Measurements from ENCODE around the gene TMEM150A. TPM values are rescaled to one million over a fixed set of nuclear protein-coding genes. Genes with fewer than 3 reads are reported as not detected.

TMEM150A gene
- total RNA-seq, 1 experiment from 2014 or later = 19.3 TPM

DNA sequence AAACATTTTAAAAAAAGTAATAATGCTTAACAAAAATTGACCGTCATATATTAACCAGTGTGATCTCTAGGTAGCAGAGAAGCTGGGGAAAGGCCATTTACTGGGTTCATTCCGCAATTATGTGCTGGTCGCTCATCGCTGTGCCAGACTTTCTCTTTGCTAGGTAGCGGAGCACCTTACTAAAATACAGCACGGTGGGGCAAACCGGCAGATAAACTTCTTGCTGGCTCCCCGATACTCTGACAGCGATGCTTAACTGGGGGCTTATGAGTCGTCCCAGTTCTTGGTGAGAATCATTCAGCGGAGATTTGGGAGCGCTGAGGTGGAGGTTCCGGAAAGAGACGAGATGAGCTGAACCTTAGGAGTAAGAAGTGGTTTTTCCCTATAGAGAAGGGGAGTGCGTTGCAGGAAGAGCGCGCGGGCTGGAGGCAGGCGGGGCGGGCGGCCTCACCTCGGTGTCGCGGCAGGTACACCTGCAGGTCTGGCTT, 8.8 kb upstream of the TMEM150A start:
- Histone ChIP-seq H3K4ac (ENCODE audit: low read depth, low read length) (no peak overlapping the region), H2BK20ac (ENCODE audit: low read depth, low read length, poor library complexity, severe bottlenecking) (no peak overlapping the region), H3K23ac (ENCODE audit: insufficient read length, low read depth, low read length) (no peak overlapping the region), H4K20me1 (ENCODE audit: control insufficient read depth, insufficient read depth, insufficient read length) (no peaks in the 10 kb centered on the region), H3K9ac (ENCODE audit: extremely low read depth, insufficient read length, low read length) (peak overlapping the region; percentile 77), H2BK15ac (ENCODE audit: low read depth, low read length) (no peak overlapping the region), H3K27ac (ENCODE audit: insufficient read length, low read depth, low read length) (no peak overlapping the region), H3T11ph (ENCODE audit: low read length) (no peak overlapping the region), H3K14ac (ENCODE audit: insufficient read depth, low read length) (no peak overlapping the region), H3K4me2 (ENCODE audit: insufficient read depth, insufficient read length, low read length) (peak overlapping the region; percentile 93), H3K27me3 (ENCODE audit: insufficient read depth, low read length) (no peaks in the 10 kb centered on the region), H3K9me3 (ENCODE audit: control insufficient read depth, low read depth, low read length) (no peaks in the 10 kb centered on the region), H2BK120ac (ENCODE audit: low read depth, low read length, poor library complexity, severe bottlenecking) (no peak overlapping the region), H2AK5ac (ENCODE audit: insufficient read length, low read length) (no peak overlapping the region), H4K5ac (ENCODE audit: insufficient read length, low read depth, low read length) (no peak overlapping the region), H4K91ac (ENCODE audit: insufficient read length, low read depth, low read length) (no peak overlapping the region), H3K79me2 (ENCODE audit: insufficient read depth, low read length) (peaks cover 3% of the 10 kb centered on the region), H3K79me1 (ENCODE audit: insufficient read depth, low read depth, low read length, poor library complexity, severe bottlenecking) (no peaks in the 10 kb centered on the region), H2AFZ (ENCODE audit: low read length) (no peak overlapping the region), H3K18ac (ENCODE audit: insufficient read length, low read depth, low read length) (no peak overlapping the region), H2BK5ac (ENCODE audit: insufficient read length, low read length) (no peak overlapping the region), H3K4me1 (ENCODE audit: insufficient read depth, low read length) (no peaks in the 10 kb centered on the region), H3K23me2 (ENCODE audit: insufficient read length, low read depth, low read length, poor library complexity, severe bottlenecking) (peaks cover 5% of the 10 kb centered on the region), H2BK12ac (ENCODE audit: insufficient read length, low read depth, low read length) (no peak overlapping the region), H3K56ac (ENCODE audit: insufficient read length, low read depth, low read length) (no peak overlapping the region), H4K8ac (replicated peaks; ENCODE audit: insufficient read length, low read depth, low read length) (no peak overlapping the region)
- TF ChIP-seq, protein P1, sequence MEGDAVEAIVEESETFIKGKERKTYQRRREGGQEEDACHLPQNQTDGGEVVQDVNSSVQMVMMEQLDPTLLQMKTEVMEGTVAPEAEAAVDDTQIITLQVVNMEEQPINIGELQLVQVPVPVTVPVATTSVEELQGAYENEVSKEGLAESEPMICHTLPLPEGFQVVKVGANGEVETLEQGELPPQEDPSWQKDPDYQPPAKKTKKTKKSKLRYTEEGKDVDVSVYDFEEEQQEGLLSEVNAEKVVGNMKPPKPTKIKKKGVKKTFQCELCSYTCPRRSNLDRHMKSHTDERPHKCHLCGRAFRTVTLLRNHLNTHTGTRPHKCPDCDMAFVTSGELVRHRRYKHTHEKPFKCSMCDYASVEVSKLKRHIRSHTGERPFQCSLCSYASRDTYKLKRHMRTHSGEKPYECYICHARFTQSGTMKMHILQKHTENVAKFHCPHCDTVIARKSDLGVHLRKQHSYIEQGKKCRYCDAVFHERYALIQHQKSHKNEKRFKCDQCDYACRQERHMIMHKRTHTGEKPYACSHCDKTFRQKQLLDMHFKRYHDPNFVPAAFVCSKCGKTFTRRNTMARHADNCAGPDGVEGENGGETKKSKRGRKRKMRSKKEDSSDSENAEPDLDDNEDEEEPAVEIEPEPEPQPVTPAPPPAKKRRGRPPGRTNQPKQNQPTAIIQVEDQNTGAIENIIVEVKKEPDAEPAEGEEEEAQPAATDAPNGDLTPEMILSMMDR (conservative IDR thresholded peaks at IDR 0.05) = no peak
- no peaks in the 10 kb centered on the region for H3K27me3 Mint-ChIP-seq (ENCODE audit: low read depth)
- peak overlapping the region; percentile 94 to 99 for H3K4me3 Mint-ChIP-seq
- H3K9me3 Mint-ChIP-seq = no peaks in the 10 kb centered on the region; a peak in 1 of 5 replicates
- H3K4me1 Mint-ChIP-seq = peaks cover 3 to 6% of the 10 kb centered on the region in 2 experiments; a peak in 3 of 4 replicates
- H3K27ac Mint-ChIP-seq = peak overlapping the region; percentile 49 to 90 (median 66); a peak in 6 of 7 replicates
- peaks cover 15 to 38% (median 26%) of the 10 kb centered on the region in 3 experiments; a peak in 6 of 7 replicates for H3K36me3 Mint-ChIP-seq (ENCODE audit: insufficient read depth in 1 of 3, low read depth in 3 of 3)
- no peak for DNase-seq
- no CpG with 5 or more reads among the region's 24 CpGs for WGBS (ENCODE audit: extremely low coverage, insufficient read length, low lambda C conversion rate)

Data from H9 (cell line).